ENCODE measurements around the gene GORASP1. TPM values are rescaled to one million over a fixed set of nuclear protein-coding genes. Genes with fewer than 3 reads are reported as not detected.

The GORASP1 gene
- total and polyA plus RNA-seq, 2 donors (not counting 1 experiment from before 2014, with no cell fraction given): 32.1 to 37.5 TPM

- no peak overlapping the region for H3K27ac ChIP-seq (ENCODE audit: insufficient read depth, low read length)
- no peak overlapping the region for H3K4me2 ChIP-seq (ENCODE audit: extremely low read depth, insufficient read depth, low read length)
- no peak for DNase-seq (ENCODE audit: low read depth in 2 of 2)
- no peaks in the 10 kb centered on the region for H3K27me3 ChIP-seq (ENCODE audit: control insufficient read depth, insufficient read depth, low read length)
- no peaks in the 10 kb centered on the region for H3K36me3 ChIP-seq (ENCODE audit: control insufficient read depth, insufficient read depth, low read length)
- H3K9ac ChIP-seq (ENCODE audit: insufficient read depth, low read length): no peak overlapping the region
- H3K9me3 ChIP-seq (ENCODE audit: control insufficient read depth, insufficient read depth, low read depth, low read length): no peaks in the 10 kb centered on the region
- TF ChIP-seq, protein P1, sequence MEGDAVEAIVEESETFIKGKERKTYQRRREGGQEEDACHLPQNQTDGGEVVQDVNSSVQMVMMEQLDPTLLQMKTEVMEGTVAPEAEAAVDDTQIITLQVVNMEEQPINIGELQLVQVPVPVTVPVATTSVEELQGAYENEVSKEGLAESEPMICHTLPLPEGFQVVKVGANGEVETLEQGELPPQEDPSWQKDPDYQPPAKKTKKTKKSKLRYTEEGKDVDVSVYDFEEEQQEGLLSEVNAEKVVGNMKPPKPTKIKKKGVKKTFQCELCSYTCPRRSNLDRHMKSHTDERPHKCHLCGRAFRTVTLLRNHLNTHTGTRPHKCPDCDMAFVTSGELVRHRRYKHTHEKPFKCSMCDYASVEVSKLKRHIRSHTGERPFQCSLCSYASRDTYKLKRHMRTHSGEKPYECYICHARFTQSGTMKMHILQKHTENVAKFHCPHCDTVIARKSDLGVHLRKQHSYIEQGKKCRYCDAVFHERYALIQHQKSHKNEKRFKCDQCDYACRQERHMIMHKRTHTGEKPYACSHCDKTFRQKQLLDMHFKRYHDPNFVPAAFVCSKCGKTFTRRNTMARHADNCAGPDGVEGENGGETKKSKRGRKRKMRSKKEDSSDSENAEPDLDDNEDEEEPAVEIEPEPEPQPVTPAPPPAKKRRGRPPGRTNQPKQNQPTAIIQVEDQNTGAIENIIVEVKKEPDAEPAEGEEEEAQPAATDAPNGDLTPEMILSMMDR (conservative IDR thresholded peaks at IDR 0.05 in 1 of 2, IDR thresholded peaks at IDR 0.05 in 1 of 2; ENCODE audit: low read depth in 1 of 2, low read length in 2 of 2): no peak
- no peak for TF ChIP-seq EZH2 (IDR thresholded peaks at IDR 0.05; ENCODE audit: low read length, missing control alignments)
- no peak overlapping the region for H2AFZ ChIP-seq (ENCODE audit: low read length)
- no peak overlapping the region for H3K4me3 ChIP-seq (replicated peaks in 1 of 4; ENCODE audit: control extremely low read depth in 1 of 4, insufficient read depth in 1 of 4, low read depth in 3 of 4, low read length in 4 of 4)
- H4K20me1 ChIP-seq (ENCODE audit: control insufficient read depth, extremely low read depth, insufficient read depth, low read length): no peaks in the 10 kb centered on the region
- no peaks in the 10 kb centered on the region for H3K4me1 ChIP-seq (ENCODE audit: control insufficient read depth, extremely low read depth, insufficient read depth, low read length)
- H3K79me2 ChIP-seq (ENCODE audit: control insufficient read depth, insufficient read depth, low read length): no peaks in the 10 kb centered on the region
These were observed 25.7 kb upstream of the GORASP1 start for GRCh38 chr3:39133093-39133490.

GRCh38 chr3:39132096-39133092 lies 25.0 kb upstream of the GORASP1 start:
- no peak overlapping the region for H3K4me2 ChIP-seq (ENCODE audit: extremely low read depth, insufficient read depth, low read length)
- no peaks in the 10 kb centered on the region for H3K27me3 ChIP-seq (ENCODE audit: control insufficient read depth, insufficient read depth, low read length)
- no peaks in the 10 kb centered on the region for H3K36me3 ChIP-seq (ENCODE audit: control insufficient read depth, insufficient read depth, low read length)
- H4K20me1 ChIP-seq (ENCODE audit: control insufficient read depth, extremely low read depth, insufficient read depth, low read length): no peaks in the 10 kb centered on the region
- H3K79me2 ChIP-seq (ENCODE audit: control insufficient read depth, insufficient read depth, low read length): no peaks in the 10 kb centered on the region
- H3K27ac ChIP-seq (ENCODE audit: insufficient read depth, low read length): no peak overlapping the region
- no peak for DNase-seq (ENCODE audit: low read depth in 2 of 2)
- no peak overlapping the region for H3K4me3 ChIP-seq (replicated peaks in 1 of 4; ENCODE audit: control extremely low read depth in 1 of 4, insufficient read depth in 1 of 4, low read depth in 3 of 4, low read length in 4 of 4)
- no peaks in the 10 kb centered on the region for H3K9me3 ChIP-seq (ENCODE audit: control insufficient read depth, insufficient read depth, low read depth, low read length)
- H3K9ac ChIP-seq (ENCODE audit: insufficient read depth, low read length): no peak overlapping the region
- no peaks in the 10 kb centered on the region for H3K4me1 ChIP-seq (ENCODE audit: control insufficient read depth, extremely low read depth, insufficient read depth, low read length)
- no peak for TF ChIP-seq EZH2 (IDR thresholded peaks at IDR 0.05; ENCODE audit: low read length, missing control alignments)
- TF ChIP-seq, protein P1 (conservative IDR thresholded peaks at IDR 0.05 in 1 of 2, IDR thresholded peaks at IDR 0.05 in 1 of 2; ENCODE audit: low read depth in 1 of 2, low read length in 2 of 2): no peak
- H2AFZ ChIP-seq (ENCODE audit: low read length): no peak overlapping the region

DNA sequence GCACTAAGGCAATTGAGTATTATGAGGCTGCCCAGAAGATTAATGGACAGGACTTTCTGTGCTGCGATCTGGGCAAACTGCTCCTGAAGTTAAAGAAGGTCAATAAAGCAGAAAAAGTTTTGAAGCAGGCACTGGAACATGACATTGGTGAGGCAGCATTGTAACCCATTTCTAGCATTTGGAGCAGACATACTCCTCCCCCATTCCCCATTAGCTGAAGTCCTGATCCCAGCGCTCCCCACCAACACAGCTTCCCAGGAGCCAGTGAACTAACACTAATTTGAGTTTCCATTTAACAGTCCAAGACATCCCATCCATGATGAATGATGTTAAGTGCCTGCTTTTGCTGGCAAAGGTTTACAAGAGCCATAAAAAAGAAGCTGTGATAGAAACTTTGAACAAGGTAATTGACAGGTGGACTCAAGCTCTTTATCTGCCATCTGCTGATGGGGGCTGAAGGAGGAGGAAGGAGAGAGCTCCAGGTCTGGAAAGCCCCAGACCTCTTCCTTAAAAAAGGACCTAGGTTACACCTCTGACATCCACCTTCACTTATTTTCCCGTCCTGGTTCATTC lies 23.4 kb upstream of the GORASP1 start:
- H3K9me3 ChIP-seq (ENCODE audit: control insufficient read depth, insufficient read depth, low read depth, low read length): no peaks in the 10 kb centered on the region
- no peak overlapping the region for H3K9ac ChIP-seq (ENCODE audit: insufficient read depth, low read length)
- H4K20me1 ChIP-seq (ENCODE audit: control insufficient read depth, extremely low read depth, insufficient read depth, low read length): no peaks in the 10 kb centered on the region
- H3K4me2 ChIP-seq (ENCODE audit: extremely low read depth, insufficient read depth, low read length): no peak overlapping the region
- H3K27me3 ChIP-seq (ENCODE audit: control insufficient read depth, insufficient read depth, low read length): no peaks in the 10 kb centered on the region
- H3K4me3 ChIP-seq (replicated peaks in 1 of 4; ENCODE audit: control extremely low read depth in 1 of 4, insufficient read depth in 1 of 4, low read depth in 3 of 4, low read length in 4 of 4): no peak overlapping the region
- no peaks in the 10 kb centered on the region for H3K36me3 ChIP-seq (ENCODE audit: control insufficient read depth, insufficient read depth, low read length)
- DNase-seq (ENCODE audit: low read depth in 2 of 2): no peak
- peaks cover 4% of the 10 kb centered on the region for H3K4me1 ChIP-seq (ENCODE audit: control insufficient read depth, extremely low read depth, insufficient read depth, low read length)
- TF ChIP-seq EZH2 (IDR thresholded peaks at IDR 0.05; ENCODE audit: low read length, missing control alignments): no peak
- TF ChIP-seq, protein P1 (conservative IDR thresholded peaks at IDR 0.05 in 1 of 2, IDR thresholded peaks at IDR 0.05 in 1 of 2; ENCODE audit: low read depth in 1 of 2, low read length in 2 of 2): no peak
- no peak overlapping the region for H2AFZ ChIP-seq (ENCODE audit: low read length)
- H3K27ac ChIP-seq (ENCODE audit: insufficient read depth, low read length): no peak overlapping the region
- no peaks in the 10 kb centered on the region for H3K79me2 ChIP-seq (ENCODE audit: control insufficient read depth, insufficient read depth, low read length)

All from fibroblast of lung (primary cell).